Amniotic epithelial cell (primary cell): ENCODE results near the gene PLA2G4E.
A peak's percentile ranks its signal among the peaks of the same experiment; 100 is the strongest.

Experiments used
- DNase-seq: peaks from one replicate; pipeline ENCODE4 v3.0.0-alpha.2; 2010; ENCODE audit warnings: low read depth

Gene PLA2G4E

GRCh38 chr15:41975669-41976068 lies 45.2 kb downstream of the PLA2G4E start:
- DNase-seq: no peak

- no peak for DNase-seq
Measured at GRCh38 chr15:41974041-41974440, 46.8 kb downstream of the PLA2G4E start.

- DNase-seq: peak; percentile 97
Measured at GRCh38 chr15:41972253-41973242, 48.3 kb downstream of the PLA2G4E start, which contains the start of gene EHD4. TSS of gene EHD4 (minus strand) at chr15:41972557. CDS start at chr15:41972494, 63 bp downstream.

- no peak for DNase-seq
Measured at GRCh38 chr15:41971895-41972252, 49.0 kb downstream of the PLA2G4E start.

- peak; percentile 42 for DNase-seq
Measured at GRCh38 chr15:41971089-41971894, 49.5 kb downstream of the PLA2G4E start.

DNA sequence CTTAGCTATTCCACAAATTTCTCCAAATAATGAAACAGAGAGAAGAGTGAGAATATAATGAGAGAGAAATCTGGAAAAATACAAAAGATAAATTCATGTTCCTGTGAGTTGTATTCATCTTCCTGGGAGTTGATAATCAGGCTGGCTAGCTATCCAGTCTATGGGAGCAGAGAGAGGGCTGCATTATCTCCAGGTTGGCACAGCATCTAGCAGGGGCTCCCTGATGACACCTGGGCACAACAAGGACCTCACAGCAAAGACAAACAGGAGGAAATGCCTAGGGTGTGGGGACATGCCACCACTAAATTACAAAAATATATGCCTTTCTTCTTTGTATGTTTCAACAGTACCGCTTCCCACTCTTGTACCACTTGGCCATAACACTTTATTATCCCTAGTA lies 50.4 kb downstream of the PLA2G4E start:
- no peak for DNase-seq

DNA sequence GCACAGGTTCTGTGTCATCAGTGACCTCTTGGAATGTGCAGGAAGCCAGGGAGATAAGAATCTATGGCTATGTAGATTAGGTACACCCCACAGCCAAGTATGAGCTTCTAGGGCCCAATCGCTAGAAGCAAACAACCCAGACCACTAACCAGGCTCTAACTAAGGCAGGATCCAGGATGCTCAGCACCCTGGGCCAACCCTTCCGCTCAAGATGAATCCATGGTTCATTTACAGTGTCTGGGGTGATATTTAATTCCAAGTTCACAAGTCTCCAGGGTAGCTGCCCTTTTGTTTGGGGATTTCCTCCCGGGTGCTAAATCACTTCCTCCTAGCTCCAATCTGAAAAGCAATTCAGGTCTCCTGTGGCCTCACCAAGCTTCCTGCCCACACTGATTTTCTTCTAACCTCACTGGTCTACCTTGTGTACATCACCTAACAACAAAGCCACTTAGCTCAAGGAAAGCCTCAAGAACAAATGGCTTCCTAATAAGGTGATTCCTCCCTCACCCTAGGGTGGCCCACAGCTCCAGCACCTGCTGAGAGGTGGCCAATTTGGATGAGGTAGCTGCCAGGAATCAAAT lies 50.9 kb downstream of the PLA2G4E start:
- DNase-seq: no peak

- DNase-seq: no peak
Measured at GRCh38 chr15:41968701-41969100, 52.1 kb downstream of the PLA2G4E start.

- DNase-seq: peak; percentile 59
Measured at GRCh38 chr15:41967506-41968206, 53.2 kb downstream of the PLA2G4E start.

GRCh38 chr15:41966920-41967465 lies 53.8 kb downstream of the PLA2G4E start:
- no peak for DNase-seq

DNA sequence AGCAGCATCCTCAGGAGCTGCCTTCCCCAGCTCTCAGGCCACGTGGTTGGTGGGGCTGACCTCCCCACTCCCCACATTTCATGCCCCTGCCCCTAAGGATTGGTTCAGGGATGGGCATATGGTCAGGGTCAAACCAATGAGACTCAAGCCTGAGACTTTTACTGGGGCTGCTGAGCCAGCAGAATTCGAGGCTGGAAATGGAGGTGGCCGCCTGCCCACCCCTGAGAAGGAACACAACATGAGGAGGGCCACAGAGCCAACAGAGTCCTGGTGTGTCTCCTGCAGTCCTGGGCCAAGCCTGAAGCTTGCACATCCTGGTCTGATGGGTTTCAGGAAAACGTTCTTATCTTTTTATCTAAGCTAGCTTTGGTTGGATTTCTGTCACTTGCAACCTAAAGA lies 54.4 kb downstream of the PLA2G4E start:
- no peak for DNase-seq

- DNase-seq: no peak
Measured at GRCh38 chr15:41965441-41966413, 55.1 kb downstream of the PLA2G4E start.

GRCh38 chr15:41961595-41962202 lies 59.1 kb downstream of the PLA2G4E start:
- no peak for DNase-seq

DNA sequence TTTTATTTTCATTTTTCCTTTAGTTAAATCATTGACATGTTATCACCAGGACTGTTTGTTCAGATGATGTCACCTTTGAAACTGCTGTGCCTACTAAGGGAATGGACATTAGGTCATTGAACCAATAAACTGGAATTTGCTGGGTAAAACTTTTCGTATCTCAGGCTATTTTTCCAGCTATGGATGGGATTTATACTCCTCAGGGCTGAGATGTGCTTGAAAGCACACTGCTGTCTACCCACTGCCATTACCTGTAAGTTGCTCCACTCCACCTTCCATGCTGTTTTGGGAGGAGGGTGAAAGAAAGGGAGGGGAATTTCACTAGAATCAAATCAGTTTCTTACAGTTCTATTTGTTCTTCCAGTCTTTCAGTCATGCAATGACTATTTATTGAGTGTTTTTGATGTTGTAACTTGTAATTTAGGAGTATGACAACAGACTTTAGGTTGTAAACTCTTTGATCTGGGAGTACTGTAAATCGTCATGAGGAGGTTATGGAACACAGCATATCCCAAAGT lies 59.8 kb downstream of the PLA2G4E start:
- no peak for DNase-seq

- no peak for DNase-seq
Measured at GRCh38 chr15:41958002-41958420, 62.8 kb downstream of the PLA2G4E start.

DNA sequence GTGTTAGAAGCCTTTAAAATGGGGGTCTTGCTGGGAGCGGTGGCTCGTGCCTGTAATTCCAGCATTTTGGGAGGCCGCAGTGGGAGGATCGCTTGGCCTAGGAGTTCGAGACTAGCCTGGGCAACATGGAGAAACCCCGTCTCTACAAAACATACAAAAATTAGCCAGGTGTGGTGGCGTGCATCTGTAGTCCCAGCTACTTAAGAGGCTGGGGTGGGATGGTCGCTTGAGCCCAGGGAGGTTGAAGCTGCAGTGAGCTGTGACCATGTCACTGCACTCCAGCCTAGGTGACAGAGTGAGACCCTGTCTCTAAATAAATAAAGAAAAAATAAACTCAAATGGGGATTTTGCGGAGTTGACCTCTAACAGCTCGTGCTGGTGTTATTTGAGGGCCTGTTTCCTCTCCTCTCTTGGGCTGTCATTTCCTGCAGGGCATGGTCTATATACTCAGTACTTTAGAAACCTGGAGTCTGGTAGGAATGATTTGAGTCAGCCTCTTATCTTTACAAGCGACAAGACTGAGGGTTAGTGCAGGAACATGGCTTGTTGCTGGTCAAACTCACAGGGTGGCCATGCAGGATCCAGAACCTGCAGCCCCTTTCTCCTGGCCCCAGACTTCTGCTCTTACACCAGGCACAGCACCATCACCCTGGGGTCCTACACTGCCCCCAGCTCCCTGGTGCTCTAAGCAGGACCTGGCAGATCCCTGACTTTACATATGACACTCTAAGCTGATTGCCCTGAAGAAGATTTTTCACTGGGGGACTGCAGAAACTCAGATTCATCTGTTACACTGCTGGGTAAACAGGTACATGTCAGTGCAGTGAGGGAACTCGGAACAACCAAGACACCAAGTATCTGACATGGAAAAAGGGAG lies 63.6 kb downstream of the PLA2G4E start:
- DNase-seq: no peak

GRCh38 chr15:41955807-41956525 lies 64.9 kb downstream of the PLA2G4E start:
- DNase-seq: peak; percentile 72

GRCh38 chr15:41955100-41955499 lies 65.7 kb downstream of the PLA2G4E start:
- no peak for DNase-seq
